OCI-LY7 (cell line): Measurements from ENCODE around the gene ADCY3. TPM values are rescaled to one million over a fixed set of nuclear protein-coding genes. Genes with fewer than 3 reads are reported as not detected.

Experiments
- Bru-seq: library from RNA; stranded (reverse); fragments of 400-500 nt; gene quantifications from one replicate; lab custom pipeline; 2021; lab: Mats Ljungman, UMichigan
- BruChase-seq, 2 experiments: library from RNA; stranded (reverse); fragments of 400-500 nt; gene quantifications; one replicate each; lab custom pipeline; 2021; lab: Mats Ljungman, UMichigan
- BruUV-seq: library from RNA; stranded (reverse); fragments of 400-500 nt; replicated peaks from 2 replicates; lab custom pipeline; 2021; lab: Mats Ljungman, UMichigan
- CTCF ChIA-PET: fragments of 300-600 bp; sonication (Branson Sonifier 250); formaldehyde crosslinking; loops from one replicate; lab custom pipeline; 2022; ENCODE audit warnings: antibody characterized with exemption; ENCODE audit not compliant: unreplicated experiment; lab: Charles Lee
- POLR2A ChIA-PET: fragments of 300-600 bp; sonication (Branson Sonifier 250); formaldehyde crosslinking; loops from one replicate; lab custom pipeline; 2022; ENCODE audit warnings: antibody characterized with exemption; lab: Charles Lee
- DNase-seq: peaks from one replicate; pipeline ENCODE4 v3.0.0-alpha.2; 2015; ENCODE audit warnings: low spot score
- H2AFZ ChIP-seq: fragments of 200-600 bp; sonication (generic), shearing (Covaris generic); 2 replicates; pipeline ENCODE4 v1.6.1; 2014; ENCODE audit warnings: mild to moderate bottlenecking, antibody characterized with exemption, low read length, moderate library complexity
- H3K27ac ChIP-seq: fragments of 200-600 bp; sonication (generic); 2 replicates; pipeline ENCODE4 v1.5.1; 2014; ENCODE audit warnings: mixed run types, low read depth, mild to moderate bottlenecking, moderate library complexity, low read length, inconsistent platforms; ENCODE audit not compliant: poor library complexity, severe bottlenecking
- H3K36me3 ChIP-seq: fragments of 200-600 bp; sonication (generic); 2 replicates; pipeline ENCODE4 v1.6.1; 2014; ENCODE audit warnings: mild to moderate bottlenecking, antibody characterized with exemption, low read length, moderate library complexity, mixed read lengths; ENCODE audit not compliant: insufficient read depth
- H3K4me1 ChIP-seq: fragments of 200-600 bp; sonication (generic); 2 replicates; pipeline ENCODE4 v1.5.1; 2014; ENCODE audit warnings: mild to moderate bottlenecking, low read length; ENCODE audit not compliant: insufficient read depth, poor library complexity, severe bottlenecking
- H3K4me2 ChIP-seq: fragments of 200-600 bp; sonication (generic); 2 replicates; pipeline ENCODE4 v1.6.1; 2014; ENCODE audit warnings: mild to moderate bottlenecking, low read length
- H3K4me3 ChIP-seq: fragments of 200-600 bp; sonication (generic); 2 replicates; pipeline ENCODE4 v1.5.1; 2014; ENCODE audit warnings: mild to moderate bottlenecking, low read depth, low read length; ENCODE audit not compliant: poor library complexity, severe bottlenecking
- H3K79me2 ChIP-seq: fragments of 200-600 bp; sonication (generic); 2 replicates; pipeline ENCODE4 v1.6.1; 2016; ENCODE audit warnings: low read depth, mild to moderate bottlenecking, low read length, moderate library complexity, mixed read lengths; ENCODE audit not compliant: insufficient read depth
- H3K9me2 ChIP-seq: fragments of 200-600 bp; sonication (generic); 2 replicates; pipeline ENCODE4 v1.6.1; 2016; ENCODE audit warnings: mild to moderate bottlenecking, low read length, mixed read lengths; ENCODE audit not compliant: insufficient read depth
- H3K9me3 ChIP-seq: fragments of 200-600 bp; sonication (generic); 2 replicates; pipeline ENCODE4 v1.6.1; 2014; ENCODE audit warnings: mild to moderate bottlenecking, mixed run types, low read length, mixed read lengths
- H4K20me1 ChIP-seq: fragments of 200-600 bp; sonication (generic); 2 replicates; pipeline ENCODE4 v1.6.1; 2014; ENCODE audit warnings: mild to moderate bottlenecking, antibody characterized with exemption, low read length, moderate library complexity, mixed read lengths; ENCODE audit not compliant: insufficient read depth
- CTCF ChIP-seq: fragments of 200-600 bp; sonication (generic); conservative IDR thresholded peaks from 2 replicates; pipeline ENCODE4 v1.5.1; 2014; ENCODE audit warnings: mild to moderate bottlenecking, antibody characterized with exemption, low read length, moderate library complexity, mixed read lengths
- EZH2phosphoT487 ChIP-seq: fragments of 200-600 bp; sonication (generic); IDR thresholded peaks from 2 replicates; pipeline ENCODE4 v1.6.1; 2018; ENCODE audit warnings: low read depth, borderline replicate concordance, mild to moderate bottlenecking, mixed run types, antibody characterized with exemption, low read length, moderate library complexity, mixed read lengths
- intact Hi-C: fragments of 100-400 bp; cut with micrococcal nuclease; formaldehyde crosslinking; loops from one replicate; pipeline ENCODE4 v1.10.0; 2022; ENCODE audit not compliant: unreplicated experiment
- long read RNA-seq: library from polyadenylated mRNA; stranded (forward); transcript quantifications from one replicate; pipeline ENCODE4 v2.0.0, GENCODE V29; 2022
- total RNA-seq, 2 experiments: library from RNA; depleted of rRNA in 1 of 2; stranded (reverse); fragments of >200 nt in 1 of 2; shearing (Covaris generic) in 1 of 2; gene quantifications; 2 replicates each; pipeline ENCODE4 v1.2.3, GENCODE V29; 2014 to 2022

ADCY3 gene
- 34.1 and 45.8 TPM in 2 replicates for total RNA-seq (2014; rRNA removed; shearing (Covaris generic))
- total RNA-seq (2022), result 55.0 and 73.4 TPM in 2 replicates
- Bru-seq, nascent RNA, result percentile 67 among the genes with signal in this experiment
- BruChase-seq, experiment 1, labeled RNA remaining after a 6-hour chase, result percentile 72 among the genes with signal in this experiment
- BruChase-seq, experiment 2, labeled RNA remaining after a 2-hour chase, result percentile 68 among the genes with signal in this experiment
- long read RNA-seq, full-length matches to known transcripts, result 4 of 78 reads
- long read RNA-seq, partial matches to known transcripts, result 16 of 78 reads
- long read RNA-seq, other reads (novel, unspliced or antisense), result 58 of 78 reads

DNA sequence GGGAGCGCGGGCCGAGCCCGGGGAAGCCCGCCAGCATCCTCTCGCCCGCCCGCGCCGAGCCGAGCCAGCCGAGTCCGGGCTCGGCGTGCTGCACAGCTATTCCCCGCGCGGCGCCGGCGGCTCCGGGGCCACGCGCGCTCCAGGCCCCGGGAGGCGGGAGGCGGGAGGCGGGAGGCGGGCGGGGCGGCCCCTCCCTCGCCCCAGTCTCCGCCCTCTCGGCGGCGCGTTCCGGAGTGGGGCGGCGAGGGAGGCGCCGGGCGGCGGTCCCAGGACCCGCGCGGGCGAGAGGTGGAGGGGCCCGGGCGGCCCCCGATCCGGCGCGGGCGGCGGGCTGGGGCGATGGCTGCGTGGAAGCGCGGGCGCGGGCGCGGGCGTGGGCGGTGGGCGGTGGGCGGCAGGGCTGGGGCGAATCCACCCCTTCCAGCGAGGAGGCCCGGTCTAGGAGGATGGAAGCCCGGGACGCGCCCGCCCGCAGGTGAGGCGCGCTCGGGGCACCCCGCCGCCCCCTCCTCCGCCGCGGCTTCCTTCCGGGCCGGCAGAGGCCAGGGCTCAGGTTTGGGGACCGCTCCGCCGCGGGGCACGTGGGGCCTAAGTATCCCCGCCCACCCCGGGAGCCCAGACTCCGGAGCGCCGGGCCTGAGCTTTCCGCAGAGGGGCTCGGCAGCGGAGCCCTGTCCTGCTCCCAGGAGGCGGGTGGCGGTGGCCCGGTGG, at the start of gene ADCY3:
TSS of gene ADCY3 (minus strand) at position 140 of the 711 bp plus-strand sequence. CDS start 1,250 bp downstream, outside the sequence.
- BruUV-seq, result no TSS peak
- H4K20me1 ChIP-seq, result no peaks in the 10 kb centered on the region
- ChIA-PET POLR2A (no interaction called here), CTCF (no interaction called here)
- H3K9me3 ChIP-seq, result no peaks in the 10 kb centered on the region
- H3K9me2 ChIP-seq, result no peaks in the 10 kb centered on the region
- H3K4me1 ChIP-seq, result peaks cover 32% of the 10 kb centered on the region
- peak within 1 kb of the TSS; percentile 78 for H3K4me3 ChIP-seq
- peaks cover 23% of the 10 kb centered on the region for H3K36me3 ChIP-seq
- TF ChIP-seq EZH2phosphoT487, result no peak
- TF ChIP-seq CTCF, result no peak
- H3K79me2 ChIP-seq, result peaks cover 27% of the 10 kb centered on the region
- H2AFZ ChIP-seq, result peak within 1 kb of the TSS; percentile 88
- H3K4me2 ChIP-seq, result peak within 1 kb of the TSS; percentile 95
- intact Hi-C loops, result loop anchor here (5.0 kb wide), 1 partner anchor 52 kb away; the partner anchor contains the start of gene DNAJC27
- peak; percentile 75 for DNase-seq
- peak within 1 kb of the TSS; percentile 34 for H3K27ac ChIP-seq

- intact Hi-C loops, result loop anchor here (5.0 kb wide), 2 partner anchors 47 to 228 kb away; partner anchors contain the start of gene ADCY3
- BruUV-seq, result no TSS peak
- Histone ChIP-seq H3K9me2 (no peaks in the 10 kb centered on the region), H3K27ac (no peak overlapping the region), H3K4me2 (no peak overlapping the region), H4K20me1 (no peaks in the 10 kb centered on the region), H3K79me2 (peaks cover 28% of the 10 kb centered on the region; the same call in 1 of the 2 replicates), H3K36me3 (peaks cover 23% of the 10 kb centered on the region), H3K4me3 (no peak overlapping the region), H3K4me1 (peaks cover 11% of the 10 kb centered on the region), H3K9me3 (no peaks in the 10 kb centered on the region), H2AFZ (no peak overlapping the region)
- CTCF ChIA-PET, result no interaction called here
- POLR2A ChIA-PET, result interaction anchor here (0.7 to 0.9 kb wide), 3 partner anchors 10 to 84 kb away, joined by 3 to 6 read pairs (median 4); no protein-coding TSS in a partner anchor
- no peak for TF ChIP-seq CTCF
- no peak for TF ChIP-seq EZH2phosphoT487
- DNase-seq, result no peak
Observed at GRCh38 chr2:24969784-24970183, 49.7 kb upstream of the ADCY3 start.
